ENCODE results near the gene WDPCP.
"Not testable (repeated sequence)": the region's sequence is repeated elsewhere in the genome, so short reads cannot be mapped to it uniquely, and the experiment has no call there.

DNA sequence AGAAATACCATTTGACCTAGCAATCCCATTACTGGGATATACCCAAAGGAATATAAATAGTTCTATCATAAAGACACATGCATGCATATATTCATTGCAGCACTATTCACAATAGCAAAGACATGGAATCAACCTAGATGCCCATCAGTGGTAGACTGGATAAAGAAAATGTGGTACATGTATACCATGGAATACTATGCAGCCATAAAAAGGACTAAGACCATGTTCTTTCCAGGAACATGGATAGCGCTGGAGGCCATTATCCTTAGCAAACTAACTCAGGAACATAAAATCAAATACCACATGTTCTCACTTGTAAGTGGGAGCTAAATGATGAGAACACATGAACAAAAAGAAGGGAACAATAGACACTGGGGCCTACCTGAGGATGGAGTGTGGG lies 119.0 kb downstream of the WDPCP start:
- TF ChIP-seq, protein P1, sequence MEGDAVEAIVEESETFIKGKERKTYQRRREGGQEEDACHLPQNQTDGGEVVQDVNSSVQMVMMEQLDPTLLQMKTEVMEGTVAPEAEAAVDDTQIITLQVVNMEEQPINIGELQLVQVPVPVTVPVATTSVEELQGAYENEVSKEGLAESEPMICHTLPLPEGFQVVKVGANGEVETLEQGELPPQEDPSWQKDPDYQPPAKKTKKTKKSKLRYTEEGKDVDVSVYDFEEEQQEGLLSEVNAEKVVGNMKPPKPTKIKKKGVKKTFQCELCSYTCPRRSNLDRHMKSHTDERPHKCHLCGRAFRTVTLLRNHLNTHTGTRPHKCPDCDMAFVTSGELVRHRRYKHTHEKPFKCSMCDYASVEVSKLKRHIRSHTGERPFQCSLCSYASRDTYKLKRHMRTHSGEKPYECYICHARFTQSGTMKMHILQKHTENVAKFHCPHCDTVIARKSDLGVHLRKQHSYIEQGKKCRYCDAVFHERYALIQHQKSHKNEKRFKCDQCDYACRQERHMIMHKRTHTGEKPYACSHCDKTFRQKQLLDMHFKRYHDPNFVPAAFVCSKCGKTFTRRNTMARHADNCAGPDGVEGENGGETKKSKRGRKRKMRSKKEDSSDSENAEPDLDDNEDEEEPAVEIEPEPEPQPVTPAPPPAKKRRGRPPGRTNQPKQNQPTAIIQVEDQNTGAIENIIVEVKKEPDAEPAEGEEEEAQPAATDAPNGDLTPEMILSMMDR (conservative IDR thresholded peaks at IDR 0.05; ENCODE audit: low read length), result not testable (repeated sequence)
- TF ChIP-seq EZH2phosphoT487 (IDR thresholded peaks at IDR 0.05; ENCODE audit: borderline replicate concordance, low read depth, low read length), result not testable (repeated sequence)

Measured in OCI-LY7 (cell line).